GM18517 (cell line): Measurements from ENCODE around the gene ARFGAP3.

Source experiments
- ATAC-seq: cut with Tn5 transposase; IDR thresholded peaks from one replicate; pipeline ENCODE4 v1.9.1; 2021; ENCODE audit warnings: mild to moderate bottlenecking, moderate library complexity; ENCODE audit not compliant: unreplicated experiment

ARFGAP3 gene

GRCh38 chr22:42884616-42885375 is 27.7 kb upstream of the ARFGAP3 start:
- ATAC-seq = no peak

- ATAC-seq = no peak
Measured at GRCh38 chr22:42883970-42884369, 26.9 kb upstream of the ARFGAP3 start.

- no peak for ATAC-seq
Measured at GRCh38 chr22:42883121-42883520, 26.0 kb upstream of the ARFGAP3 start.

GRCh38 chr22:42881982-42882656 is 25.0 kb upstream of the ARFGAP3 start:
- no peak for ATAC-seq

- no peak for ATAC-seq
Measured at GRCh38 chr22:42881298-42881697, 24.2 kb upstream of the ARFGAP3 start.

GRCh38 chr22:42880815-42881214 is 23.7 kb upstream of the ARFGAP3 start:
- no peak for ATAC-seq

- no peak for ATAC-seq
Measured at GRCh38 chr22:42879371-42880021, 22.4 kb upstream of the ARFGAP3 start.

- ATAC-seq = no peak
Measured at GRCh38 chr22:42878561-42879305, 21.7 kb upstream of the ARFGAP3 start.

GRCh38 chr22:42877597-42878340 is 20.7 kb upstream of the ARFGAP3 start:
- no peak for ATAC-seq

GRCh38 chr22:42877158-42877557 is 20.1 kb upstream of the ARFGAP3 start:
- no peak for ATAC-seq

- ATAC-seq = no peak
Measured at GRCh38 chr22:42876041-42876440, 19.0 kb upstream of the ARFGAP3 start.

- ATAC-seq = no peak
Measured at GRCh38 chr22:42874010-42874409, 16.9 kb upstream of the ARFGAP3 start.

- no peak for ATAC-seq
Measured at GRCh38 chr22:42873356-42873755, 16.3 kb upstream of the ARFGAP3 start.

- ATAC-seq = no peak
Measured at GRCh38 chr22:42872821-42873220, 15.7 kb upstream of the ARFGAP3 start.

GRCh38 chr22:42871146-42872050 is 14.3 kb upstream of the ARFGAP3 start:
- no peak for ATAC-seq

GRCh38 chr22:42869888-42870480 is 12.9 kb upstream of the ARFGAP3 start:
- ATAC-seq = no peak

GRCh38 chr22:42869463-42869862 is 12.4 kb upstream of the ARFGAP3 start:
- no peak for ATAC-seq

GRCh38 chr22:42868751-42869251 is 11.7 kb upstream of the ARFGAP3 start:
- ATAC-seq = no peak

GRCh38 chr22:42866100-42866499 is 9.0 kb upstream of the ARFGAP3 start:
- ATAC-seq = no peak
